Measurements from ENCODE around the gene BLCAP. TPM values are rescaled to one million over a fixed set of nuclear protein-coding genes. Genes with fewer than 3 reads are reported as not detected.

Gene BLCAP
- total RNA-seq, 1 donor from 2014 or later = 44.2 TPM

GRCh38 chr20:37484331-37484730 is 43.3 kb downstream of the BLCAP start:
- TF ChIP-seq CTCF (conservative IDR thresholded peaks at IDR 0.05) = no peak
- DNase-seq (ENCODE audit: low read depth, low spot score) = no peak
- peaks cover 8% of the 10 kb centered on the region for H3K9me3 Mint-ChIP-seq
- H3K27ac Mint-ChIP-seq (ENCODE audit: unreplicated experiment) = no peak overlapping the region
- peaks cover 3% of the 10 kb centered on the region for H3K36me3 Mint-ChIP-seq (ENCODE audit: low read depth)
- no peak overlapping the region for H3K4me3 Mint-ChIP-seq
- peaks cover 4% of the 10 kb centered on the region for H3K4me1 Mint-ChIP-seq
- H3K27me3 Mint-ChIP-seq (ENCODE audit: low read depth) = no peaks in the 10 kb centered on the region

GRCh38 chr20:37481610-37482009 is 46.1 kb downstream of the BLCAP start:
- H3K27ac Mint-ChIP-seq (ENCODE audit: unreplicated experiment) = no peak overlapping the region
- H3K27me3 Mint-ChIP-seq (ENCODE audit: low read depth) = no peaks in the 10 kb centered on the region
- no peak overlapping the region for H3K4me3 Mint-ChIP-seq
- peaks cover 3% of the 10 kb centered on the region for H3K36me3 Mint-ChIP-seq (ENCODE audit: low read depth)
- TF ChIP-seq CTCF (conservative IDR thresholded peaks at IDR 0.05) = no peak
- peaks cover 8% of the 10 kb centered on the region for H3K9me3 Mint-ChIP-seq
- no peak for DNase-seq (ENCODE audit: low read depth, low spot score)
- H3K4me1 Mint-ChIP-seq = peaks cover 6% of the 10 kb centered on the region

GRCh38 chr20:37480919-37481318 is 46.8 kb downstream of the BLCAP start:
- no peaks in the 10 kb centered on the region for H3K27me3 Mint-ChIP-seq (ENCODE audit: low read depth)
- no peak for DNase-seq (ENCODE audit: low read depth, low spot score)
- H3K27ac Mint-ChIP-seq (ENCODE audit: unreplicated experiment) = no peak overlapping the region
- peaks cover 8% of the 10 kb centered on the region for H3K9me3 Mint-ChIP-seq
- no peak overlapping the region for H3K4me3 Mint-ChIP-seq
- no peak for TF ChIP-seq CTCF (conservative IDR thresholded peaks at IDR 0.05)
- H3K4me1 Mint-ChIP-seq = peaks cover 9% of the 10 kb centered on the region
- peaks cover 3% of the 10 kb centered on the region for H3K36me3 Mint-ChIP-seq (ENCODE audit: low read depth)

GRCh38 chr20:37479925-37480691 is 47.6 kb downstream of the BLCAP start:
- Mint-ChIP-seq H3K4me1 (peaks cover 17% of the 10 kb centered on the region), H3K36me3 (ENCODE audit: low read depth) (peaks cover 3% of the 10 kb centered on the region), H3K27me3 (ENCODE audit: low read depth) (peaks cover 3% of the 10 kb centered on the region), H3K9me3 (peaks cover 8% of the 10 kb centered on the region), H3K4me3 (no peak overlapping the region), H3K27ac (ENCODE audit: unreplicated experiment) (no peak overlapping the region)
- no peak for DNase-seq (ENCODE audit: low read depth, low spot score)
- TF ChIP-seq CTCF (conservative IDR thresholded peaks at IDR 0.05) = no peak

- Mint-ChIP-seq H3K4me3 (no peak overlapping the region), H3K4me1 (peaks cover 25% of the 10 kb centered on the region), H3K9me3 (peaks cover 8% of the 10 kb centered on the region), H3K27me3 (ENCODE audit: low read depth) (peaks cover 3% of the 10 kb centered on the region), H3K36me3 (ENCODE audit: low read depth) (peaks cover 3% of the 10 kb centered on the region), H3K27ac (ENCODE audit: unreplicated experiment) (no peak overlapping the region)
- no peak for TF ChIP-seq CTCF (conservative IDR thresholded peaks at IDR 0.05)
- no peak for DNase-seq (ENCODE audit: low read depth, low spot score)
Measured at GRCh38 chr20:37479266-37479665, 48.4 kb downstream of the BLCAP start.
